CD4-positive, CD25-positive, alpha-beta regulatory T cell (primary cell): ENCODE results near the gene FAM210A. TPM values are rescaled to one million over a fixed set of nuclear protein-coding genes. Genes with fewer than 3 reads are reported as not detected.

Experiments used
- ATAC-seq, 2 donors: fragments of 150-1000 bp; cut with Tn5 transposase; one replicate each; pipeline ENCODE4 v1.10.0; 2021; ENCODE audit warnings: low read depth in 2 of 2, moderate number of reproducible peaks in 2 of 2, moderate library complexity in 1 of 2
- DNase-seq, 3 donors: peaks; one replicate each; pipeline versions ENCODE4 v3.0.0 to v3.0.0-alpha.2; 2012 to 2022; ENCODE audit warnings: mixed read lengths in 1 of 3
- H3K27ac ChIP-seq: one replicate; pipeline ENCODE4 v1.7.0; 2013; ENCODE audit warnings: mild to moderate bottlenecking, low read length; ENCODE audit not compliant: insufficient read depth, poor library complexity, severe bottlenecking
- H3K27me3 ChIP-seq: one replicate; pipeline ENCODE4 v1.7.0; 2013; ENCODE audit warnings: low read length; ENCODE audit not compliant: control insufficient read depth, insufficient read depth
- H3K36me3 ChIP-seq: one replicate; pipeline ENCODE4 v1.7.0; 2013; ENCODE audit warnings: mild to moderate bottlenecking, low read length, moderate library complexity; ENCODE audit not compliant: control insufficient read depth, insufficient read depth
- H3K4me1 ChIP-seq: 2 replicates; pipeline ENCODE4 v1.7.0; 2013; ENCODE audit warnings: mild to moderate bottlenecking, low read length; ENCODE audit not compliant: insufficient read depth, control insufficient read depth, poor library complexity, severe bottlenecking
- H3K4me3 ChIP-seq: one replicate; pipeline ENCODE4 v1.7.0; 2013; ENCODE audit warnings: low read depth, mild to moderate bottlenecking, low read length, moderate library complexity
- H3K9me3 ChIP-seq, 2 experiments: 1 replicate in 1 of 2; 2 replicates in 1 of 2; pipeline ENCODE4 v1.7.0; 2013; ENCODE audit warnings: low read length in 2 of 2, mild to moderate bottlenecking in 1 of 2, moderate library complexity in 1 of 2; ENCODE audit not compliant: control insufficient read depth in 2 of 2
- H3K27ac Mint-ChIP-seq, 3 donors: one replicate each; pipeline ENCODE4 v1.8.0; 2020 to 2022; ENCODE audit warnings: mild to moderate bottlenecking in 3 of 3, mixed read lengths in 3 of 3, moderate library complexity in 2 of 3
- H3K27me3 Mint-ChIP-seq: one replicate; pipeline ENCODE4 v1.8.0; 2022; ENCODE audit warnings: mild to moderate bottlenecking, mixed read lengths
- H3K36me3 Mint-ChIP-seq: one replicate; pipeline ENCODE4 v1.8.0; 2020; ENCODE audit warnings: mixed read lengths
- H3K4me1 Mint-ChIP-seq, 4 donors: one replicate each; pipeline ENCODE4 v1.8.0; 2020 to 2022; ENCODE audit warnings: mixed read lengths in 4 of 4, mild to moderate bottlenecking in 1 of 4
- H3K4me3 Mint-ChIP-seq, 4 donors: one replicate each; pipeline ENCODE4 v1.8.0; 2020 to 2022; ENCODE audit warnings: mild to moderate bottlenecking in 4 of 4, mixed read lengths in 4 of 4, moderate library complexity in 3 of 4
- H3K9me3 Mint-ChIP-seq, 7 donors: one replicate each; pipeline ENCODE4 v1.8.0; 2020 to 2022; ENCODE audit warnings: mixed read lengths in 7 of 7, mild to moderate bottlenecking in 3 of 7, moderate library complexity in 2 of 7
- polyA plus RNA-seq, 4 donors: library from polyadenylated mRNA; unstranded; fragments of 300-500 nt; fragmentation: Illumina TruSeq; gene quantifications; one replicate each; pipeline ENCODE4 v1.2.3, GENCODE V29; 2021
- total RNA-seq: library from RNA; stranded (reverse); gene quantifications from one replicate; pipeline ENCODE4 v1.2.3, GENCODE V29; 2022

FAM210A gene
- total and polyA plus RNA-seq, 5 donors from 2014 or later = 6.5 to 19.5 (median 9.4) TPM

- H3K27me3 Mint-ChIP-seq = no peaks in the 10 kb centered on the region
- H3K36me3 Mint-ChIP-seq = peaks cover 14% of the 10 kb centered on the region
- peak overlapping the region in 1 of 3 donors; percentile 42 for H3K27ac Mint-ChIP-seq
- peaks cover 21% of the 10 kb centered on the region for H3K4me1 ChIP-seq
- H3K27me3 ChIP-seq = no peaks in the 10 kb centered on the region
- peak overlapping the region in 1 of 4 donors; percentile 89 for H3K4me3 Mint-ChIP-seq
- no peaks in the 10 kb centered on the region for H3K9me3 Mint-ChIP-seq
- no peak overlapping the region for H3K4me3 ChIP-seq
- peaks cover 15 to 44% (median 28%) of the 10 kb centered on the region in 4 donors for H3K4me1 Mint-ChIP-seq
- DNase-seq (no peak), ATAC-seq (no peak)
- H3K9me3 ChIP-seq = no peaks in the 10 kb centered on the region
- peaks cover 29% of the 10 kb centered on the region for H3K36me3 ChIP-seq
- no peak overlapping the region for H3K27ac ChIP-seq
Observed at GRCh38 chr18:13620206-13620672, 106.1 kb downstream of the FAM210A start.

DNA sequence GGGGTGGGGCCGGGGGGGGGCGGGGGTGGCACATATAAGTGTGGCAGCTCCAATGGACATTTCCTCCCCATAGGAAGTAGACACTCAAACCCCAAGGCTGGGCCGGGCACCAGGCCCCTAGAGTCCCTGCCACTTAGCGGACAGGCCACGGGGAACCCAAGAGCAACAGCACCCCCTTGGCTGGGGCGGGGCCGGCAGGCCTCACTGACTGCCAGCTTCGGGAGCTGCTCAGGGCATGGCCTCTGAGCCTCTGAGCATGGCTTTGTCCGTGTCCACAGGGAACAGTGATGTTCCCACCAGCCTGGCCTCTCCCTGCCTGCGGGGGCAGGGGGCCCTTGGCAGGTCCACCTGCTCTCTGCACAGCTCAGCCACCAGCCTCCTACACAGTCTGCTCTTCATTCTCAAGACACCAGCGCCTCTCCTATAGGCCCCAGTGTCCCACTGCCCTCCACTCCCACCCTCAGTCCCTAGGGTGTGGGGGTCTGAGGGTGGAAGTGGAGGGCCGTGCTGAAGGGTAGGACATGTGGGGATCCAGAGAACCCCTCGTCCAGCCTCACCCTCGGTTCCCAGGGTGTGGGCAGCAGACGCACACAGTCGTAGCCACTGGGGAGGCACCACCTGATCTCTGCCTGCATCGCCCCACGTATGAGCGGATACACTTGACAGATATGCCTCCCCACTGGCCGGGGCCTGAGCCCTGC lies 106.7 kb downstream of the FAM210A start:
- no peak for ATAC-seq
- Mint-ChIP-seq H3K9me3 (no peaks in the 10 kb centered on the region), H3K4me1 (peaks cover 20 to 45% (median 33%) of the 10 kb centered on the region in 4 donors), H3K36me3 (peaks cover 11% of the 10 kb centered on the region), H3K27me3 (no peaks in the 10 kb centered on the region), H3K4me3 (peak overlapping the region in 1 of 4 donors; percentile 89), H3K27ac (no peak overlapping the region)
- Histone ChIP-seq H3K4me1 (peaks cover 27% of the 10 kb centered on the region), H3K9me3 (no peaks in the 10 kb centered on the region), H3K4me3 (no peak overlapping the region), H3K27ac (no peak overlapping the region), H3K36me3 (peaks cover 29% of the 10 kb centered on the region), H3K27me3 (no peaks in the 10 kb centered on the region)
- DNase-seq = no peak

DNA sequence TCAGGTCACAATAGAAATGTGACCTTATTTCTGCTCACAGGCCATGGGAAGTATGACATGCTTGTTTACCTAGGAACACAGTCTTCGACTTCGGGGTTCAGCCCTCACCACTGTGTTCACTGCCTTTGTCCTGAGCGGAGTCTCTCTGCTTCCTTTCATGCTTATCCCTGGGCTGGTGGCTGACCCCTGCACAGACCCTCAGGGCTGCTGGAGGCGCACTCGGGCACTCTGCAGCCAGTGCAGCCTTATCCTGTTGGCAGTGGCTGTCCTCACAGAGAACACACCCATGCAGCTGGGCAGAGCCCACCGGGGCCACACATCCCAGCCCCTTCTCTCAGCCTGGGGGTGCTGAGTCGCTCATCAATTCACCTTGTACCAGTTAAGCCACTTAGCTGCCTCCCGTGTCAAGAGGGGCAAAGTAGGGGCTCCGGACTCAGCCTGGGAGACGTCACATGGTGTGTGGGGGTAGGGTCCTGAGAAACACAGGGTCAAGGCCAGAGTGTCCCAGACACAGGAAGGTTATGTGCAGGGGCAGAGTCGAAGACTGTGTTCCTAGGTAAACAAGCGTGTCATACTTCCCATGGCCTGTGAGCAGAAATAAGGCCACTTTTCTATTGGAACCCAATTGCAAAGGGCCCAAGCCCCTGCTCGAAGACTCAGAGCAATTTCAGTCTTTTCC lies 107.5 kb downstream of the FAM210A start:
- H3K9me3 Mint-ChIP-seq = no peaks in the 10 kb centered on the region

DNA sequence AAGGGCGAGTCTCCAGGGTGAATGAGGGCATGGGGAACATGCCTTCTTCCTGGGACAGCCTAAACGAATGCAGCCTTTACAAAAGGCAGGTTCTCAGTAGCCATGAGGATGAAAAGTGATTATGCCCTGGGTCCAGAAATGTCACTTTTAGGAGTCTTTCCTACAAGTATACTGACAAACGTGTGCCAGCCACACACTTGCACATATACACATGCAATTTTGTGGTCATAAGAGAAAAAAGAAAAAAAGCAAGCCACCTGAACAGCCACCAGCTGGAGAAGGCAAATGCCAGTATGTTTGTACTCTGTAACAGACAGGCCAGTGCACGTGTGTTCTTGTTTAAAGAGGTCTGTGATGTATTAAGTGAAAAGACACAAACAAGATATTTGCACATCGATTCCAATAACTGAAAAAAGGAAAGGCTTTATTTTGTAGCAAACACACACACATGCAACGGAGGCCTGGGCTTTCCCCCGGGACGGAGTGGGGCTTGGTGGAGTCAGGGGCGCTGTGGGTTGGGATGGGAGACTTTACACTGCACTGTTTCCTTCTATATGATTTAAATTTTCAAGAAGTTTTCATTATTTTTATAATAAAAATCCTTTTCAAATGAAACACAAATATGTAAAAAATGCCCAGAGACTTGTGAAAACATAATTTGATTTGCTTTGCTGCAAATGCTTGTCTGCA lies 108.4 kb downstream of the FAM210A start:
- Histone ChIP-seq H3K36me3 (peaks cover 21% of the 10 kb centered on the region), H3K27me3 (no peaks in the 10 kb centered on the region), H3K9me3 (no peaks in the 10 kb centered on the region), H3K4me1 (peaks cover 44% of the 10 kb centered on the region), H3K27ac (no peak overlapping the region), H3K4me3 (no peak overlapping the region)
- Mint-ChIP-seq H3K36me3 (peaks cover 6% of the 10 kb centered on the region), H3K4me1 (peaks cover 35 to 60% (median 45%) of the 10 kb centered on the region in 4 donors), H3K27me3 (no peaks in the 10 kb centered on the region), H3K27ac (peak overlapping the region; percentile 32 to 55 (median 44)), H3K4me3 (peak overlapping the region in 1 of 4 donors; percentile 49), H3K9me3 (no peaks in the 10 kb centered on the region)
- DNase-seq (no peak), ATAC-seq (no peak)

More for the DNA sequence above, 107.5 kb downstream of the FAM210A start:
- no peak overlapping the region for H3K4me3 ChIP-seq
- DNase-seq = no peak
- no peak overlapping the region for H3K27ac ChIP-seq
- ATAC-seq = no peak
- H3K4me1 Mint-ChIP-seq = peaks cover 27 to 53% (median 39%) of the 10 kb centered on the region in 4 donors
- peaks cover 11% of the 10 kb centered on the region for H3K36me3 Mint-ChIP-seq
- peaks cover 29% of the 10 kb centered on the region for H3K36me3 ChIP-seq
- no peaks in the 10 kb centered on the region for H3K27me3 Mint-ChIP-seq
- H3K27me3 ChIP-seq = no peaks in the 10 kb centered on the region
- no peak overlapping the region for H3K4me3 Mint-ChIP-seq
- H3K27ac Mint-ChIP-seq = peak overlapping the region; percentile 14 to 59 (median 44)
- H3K9me3 ChIP-seq = no peaks in the 10 kb centered on the region
- H3K4me1 ChIP-seq = peaks cover 34% of the 10 kb centered on the region

- ATAC-seq (no peak), DNase-seq (peak in 1 of 3 donors; percentile 54)
- no peaks in the 10 kb centered on the region for H3K27me3 ChIP-seq
- no peak overlapping the region for H3K27ac ChIP-seq
- H3K4me3 ChIP-seq = no peak overlapping the region
- H3K4me1 Mint-ChIP-seq = peaks cover 42 to 74% (median 56%) of the 10 kb centered on the region in 4 donors
- H3K36me3 Mint-ChIP-seq = peaks cover 3% of the 10 kb centered on the region
- peaks cover 58% of the 10 kb centered on the region for H3K4me1 ChIP-seq
- no peaks in the 10 kb centered on the region for H3K27me3 Mint-ChIP-seq
- no peaks in the 10 kb centered on the region for H3K9me3 ChIP-seq
- no peaks in the 10 kb centered on the region for H3K9me3 Mint-ChIP-seq
- peak overlapping the region in 2 of 4 donors; percentile 80 to 82 for H3K4me3 Mint-ChIP-seq
- peaks cover 10% of the 10 kb centered on the region for H3K36me3 ChIP-seq
- H3K27ac Mint-ChIP-seq = peak overlapping the region in 2 of 3 donors; percentile 87 to 93
Observed at GRCh38 chr18:13616525-13617035, 109.8 kb downstream of the FAM210A start.

DNA sequence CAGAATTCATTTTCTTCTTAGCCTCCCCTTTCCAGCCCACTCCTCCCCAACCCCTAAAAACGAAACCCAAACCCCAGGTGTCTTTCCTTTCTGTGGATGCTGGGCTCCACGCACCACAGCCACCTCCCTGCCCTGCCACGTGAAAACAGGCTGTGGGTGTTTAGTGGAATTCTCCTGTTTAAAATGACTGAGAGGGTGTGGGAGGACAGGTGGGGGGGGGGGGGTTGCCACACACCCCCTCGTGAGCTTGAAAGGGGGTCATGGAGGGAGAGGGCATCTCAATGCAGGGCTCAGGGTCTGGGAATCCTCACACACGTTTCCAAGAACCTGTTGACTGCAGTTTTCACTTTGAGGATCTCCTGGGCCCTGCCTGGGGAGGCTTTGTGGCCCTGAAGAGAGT lies 110.3 kb downstream of the FAM210A start:
- Histone ChIP-seq H3K4me1 (peaks cover 63% of the 10 kb centered on the region), H3K9me3 (no peaks in the 10 kb centered on the region), H3K27ac (peak overlapping the region; percentile 10), H3K36me3 (peaks cover 5% of the 10 kb centered on the region), H3K4me3 (peak overlapping the region; percentile 39), H3K27me3 (no peaks in the 10 kb centered on the region)
- DNase-seq (peak in 1 of 3 donors; percentile 20), ATAC-seq (no peak)
- H3K9me3 Mint-ChIP-seq = no peaks in the 10 kb centered on the region
- H3K4me1 Mint-ChIP-seq = peaks cover 48 to 79% (median 61%) of the 10 kb centered on the region in 4 donors
- peak overlapping the region; percentile 86 to 93 (median 87) for H3K27ac Mint-ChIP-seq
- H3K36me3 Mint-ChIP-seq = peaks cover 3% of the 10 kb centered on the region
- peak overlapping the region; percentile 36 to 82 (median 78) for H3K4me3 Mint-ChIP-seq
- H3K27me3 Mint-ChIP-seq = no peaks in the 10 kb centered on the region

DNA sequence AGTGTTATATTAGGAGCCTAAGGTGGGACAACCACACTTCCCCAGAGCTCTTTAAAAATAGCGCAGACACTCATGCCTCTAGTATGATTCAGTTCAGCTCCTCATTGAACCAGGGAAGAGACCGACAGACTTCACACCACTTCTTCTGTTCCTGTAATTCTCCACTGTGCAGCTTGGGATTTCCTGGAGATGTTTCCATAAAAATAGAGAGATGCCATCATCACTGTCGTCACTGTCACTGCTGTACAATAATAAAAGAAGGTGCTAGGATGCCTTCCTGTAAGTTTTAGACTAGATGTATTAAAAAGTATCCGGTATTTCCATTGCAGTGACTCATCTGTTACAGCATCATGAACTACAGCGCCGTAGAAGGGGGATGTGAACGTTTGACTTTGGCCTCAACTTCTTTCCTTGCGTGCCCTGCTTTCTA lies 110.9 kb downstream of the FAM210A start:
- peak in 1 of 3 donors; percentile 67 for DNase-seq
- Mint-ChIP-seq H3K36me3 (peaks cover 1% of the 10 kb centered on the region), H3K4me3 (peak overlapping the region; percentile 77 to 82 (median 79)), H3K27me3 (no peaks in the 10 kb centered on the region), H3K27ac (peak overlapping the region; percentile 41 to 93 (median 87)), H3K4me1 (peaks cover 50 to 85% (median 64%) of the 10 kb centered on the region in 4 donors), H3K9me3 (no peaks in the 10 kb centered on the region)
- Histone ChIP-seq H3K27me3 (no peaks in the 10 kb centered on the region), H3K9me3 (no peaks in the 10 kb centered on the region), H3K36me3 (peaks cover under 1% of the 10 kb centered on the region), H3K4me3 (peak overlapping the region; percentile 39), H3K27ac (peak overlapping the region; percentile 45), H3K4me1 (peaks cover 65% of the 10 kb centered on the region)
- ATAC-seq = no peak
